ENCODE measurements around the gene TPP1.

- no peak for TF ChIP-seq CTCF (IDR thresholded peaks at IDR 0.05; ENCODE audit: low read length)
- no peak for TF ChIP-seq EZH2 (optimal IDR thresholded peaks at IDR 0.05; ENCODE audit: low read depth, low read length)
Measured at GRCh38 chr11:6625832-6626420, 6.7 kb upstream of the TPP1 start.
